ENCODE results near the gene MIOX. TPM values are rescaled to one million over a fixed set of nuclear protein-coding genes. Genes with fewer than 3 reads are reported as not detected.
A peak's percentile ranks its signal among the peaks of the same experiment; 100 is the strongest.

The MIOX gene
- total and polyA plus RNA-seq, 4 donors, result 0.18 TPM; not detected in 3

GRCh38 chr22:50489363-50490243 lies 2.9 kb downstream of the MIOX start:
- no peaks in the 10 kb centered on the region for H3K9me3 ChIP-seq (ENCODE audit: control insufficient read depth, insufficient read depth, low read length)
- no peak overlapping the region for H3K4me3 ChIP-seq (ENCODE audit: low read depth, low read length)
- no peaks in the 10 kb centered on the region for H3K36me3 ChIP-seq (ENCODE audit: control insufficient read depth, insufficient read depth, low read length)
- H3K27ac ChIP-seq (ENCODE audit: low read depth, low read length), result no peak overlapping the region
- H3K27me3 ChIP-seq (ENCODE audit: control insufficient read depth, insufficient read depth, low read length), result no peaks in the 10 kb centered on the region
- 82% methylated on average over 20 of the region's 31 CpGs for WGBS (ENCODE audit: insufficient coverage)
- DNase-seq (ENCODE audit: low read depth in 4 of 6, low spot score in 6 of 6), result no peak
- H3K4me1 ChIP-seq (ENCODE audit: control insufficient read depth, insufficient read depth, low read length), result no peaks in the 10 kb centered on the region

GRCh38 chr22:50490531-50491308 lies 4.1 kb downstream of the MIOX start:
- DNase-seq (ENCODE audit: low read depth in 4 of 6, low spot score in 6 of 6), result no peak
- Histone ChIP-seq H3K27ac (ENCODE audit: low read depth, low read length) (no peak overlapping the region), H3K9me3 (ENCODE audit: control insufficient read depth, insufficient read depth, low read length) (no peaks in the 10 kb centered on the region), H3K4me1 (ENCODE audit: control insufficient read depth, insufficient read depth, low read length) (no peaks in the 10 kb centered on the region), H3K27me3 (ENCODE audit: control insufficient read depth, insufficient read depth, low read length) (no peaks in the 10 kb centered on the region), H3K36me3 (ENCODE audit: control insufficient read depth, insufficient read depth, low read length) (no peaks in the 10 kb centered on the region), H3K4me3 (ENCODE audit: low read depth, low read length) (no peak overlapping the region)
- WGBS (ENCODE audit: insufficient coverage), result 83% methylated on average over 24 of the region's 27 CpGs

DNA sequence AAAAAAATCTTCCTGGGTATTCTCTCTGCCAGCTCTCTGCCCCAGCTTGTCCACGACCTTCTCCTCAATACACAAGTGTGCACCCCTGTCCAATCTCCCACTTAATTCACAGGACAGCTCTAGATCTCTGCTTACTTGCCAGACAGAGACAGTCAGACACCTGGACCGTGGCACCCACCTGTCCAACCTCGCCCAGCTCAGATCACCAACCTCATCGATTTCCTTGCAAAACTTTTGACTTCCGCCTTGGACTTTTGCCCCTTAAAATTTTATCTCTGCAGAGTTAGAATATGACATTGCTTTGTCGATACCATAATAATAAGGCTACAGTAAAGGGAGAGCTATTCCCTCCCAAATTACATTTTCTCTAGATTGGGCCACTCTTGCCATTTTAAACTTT lies 10.4 kb downstream of the MIOX start:
- H3K27ac ChIP-seq (ENCODE audit: low read depth, low read length), result no peak overlapping the region
- H3K4me3 ChIP-seq (ENCODE audit: low read depth, low read length), result no peak overlapping the region
- no peaks in the 10 kb centered on the region for H3K9me3 ChIP-seq (ENCODE audit: control insufficient read depth, insufficient read depth, low read length)
- no peaks in the 10 kb centered on the region for H3K27me3 ChIP-seq (ENCODE audit: control insufficient read depth, insufficient read depth, low read length)
- 68% methylated on average over 2 of the region's 6 CpGs for WGBS (ENCODE audit: insufficient coverage)
- H3K4me1 ChIP-seq (ENCODE audit: control insufficient read depth, insufficient read depth, low read length), result peaks cover under 1% of the 10 kb centered on the region
- peaks cover 5% of the 10 kb centered on the region for H3K36me3 ChIP-seq (ENCODE audit: control insufficient read depth, insufficient read depth, low read length)
- DNase-seq (ENCODE audit: low read depth in 4 of 6, low spot score in 6 of 6), result no peak

DNA sequence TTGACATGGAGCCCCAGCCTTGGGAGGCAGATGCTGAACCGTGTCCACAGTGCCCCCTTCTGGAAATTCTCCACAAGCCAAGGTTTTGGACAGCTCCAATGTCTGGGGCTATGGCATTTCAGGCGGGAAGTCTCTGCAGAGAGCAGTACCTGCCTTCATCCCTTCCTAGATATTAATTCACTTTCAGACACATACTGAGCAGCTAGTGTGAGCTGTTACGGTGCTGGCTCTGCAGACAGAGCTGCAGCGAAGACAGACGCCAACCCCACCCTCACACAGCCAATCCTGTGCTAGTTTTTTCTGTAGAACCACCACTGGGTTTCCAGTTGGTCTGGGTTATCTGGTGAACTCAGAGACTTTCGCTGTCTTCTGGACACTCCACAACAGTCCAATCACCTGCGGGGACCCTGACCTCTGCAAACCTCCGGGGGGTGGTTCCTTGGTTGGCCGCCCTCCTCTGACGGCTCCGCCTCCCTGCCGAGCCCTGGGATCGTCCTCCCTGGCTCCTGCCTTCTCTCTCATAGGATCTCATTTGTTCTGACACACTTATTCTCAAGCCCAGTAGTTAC lies 11.7 kb downstream of the MIOX start:
- Histone ChIP-seq H3K4me3 (ENCODE audit: low read depth, low read length) (no peak overlapping the region), H3K9me3 (ENCODE audit: control insufficient read depth, insufficient read depth, low read length) (no peaks in the 10 kb centered on the region), H3K36me3 (ENCODE audit: control insufficient read depth, insufficient read depth, low read length) (peaks cover 18% of the 10 kb centered on the region), H3K4me1 (ENCODE audit: control insufficient read depth, insufficient read depth, low read length) (peaks cover 11% of the 10 kb centered on the region), H3K27ac (ENCODE audit: low read depth, low read length) (no peak overlapping the region), H3K27me3 (ENCODE audit: control insufficient read depth, insufficient read depth, low read length) (no peaks in the 10 kb centered on the region)
- DNase-seq (ENCODE audit: low read depth in 4 of 6, low spot score in 6 of 6), result peak in 2 of 6 donors; percentile 53 to 61
- 13% methylated on average over 11 of the region's 13 CpGs for WGBS (ENCODE audit: insufficient coverage)

- Histone ChIP-seq H3K27ac (ENCODE audit: low read depth, low read length) (no peak overlapping the region), H3K27me3 (ENCODE audit: control insufficient read depth, insufficient read depth, low read length) (no peaks in the 10 kb centered on the region), H3K4me3 (ENCODE audit: low read depth, low read length) (no peak overlapping the region), H3K4me1 (ENCODE audit: control insufficient read depth, insufficient read depth, low read length) (peaks cover 11% of the 10 kb centered on the region), H3K36me3 (ENCODE audit: control insufficient read depth, insufficient read depth, low read length) (peaks cover 38% of the 10 kb centered on the region), H3K9me3 (ENCODE audit: control insufficient read depth, insufficient read depth, low read length) (no peaks in the 10 kb centered on the region)
- 88% methylated on average over 9 of the region's 12 CpGs for WGBS (ENCODE audit: insufficient coverage)
- no peak for DNase-seq (ENCODE audit: low read depth in 4 of 6, low spot score in 6 of 6)
Observed at GRCh38 chr22:50500452-50500851, 13.8 kb downstream of the MIOX start.

GRCh38 chr22:50502096-50502495 lies 15.4 kb downstream of the MIOX start:
- H3K9me3 ChIP-seq (ENCODE audit: control insufficient read depth, insufficient read depth, low read length), result no peaks in the 10 kb centered on the region
- no peaks in the 10 kb centered on the region for H3K27me3 ChIP-seq (ENCODE audit: control insufficient read depth, insufficient read depth, low read length)
- no peak for DNase-seq (ENCODE audit: low read depth in 4 of 6, low spot score in 6 of 6)
- 87% methylated on average over 6 of the region's 6 CpGs for WGBS (ENCODE audit: insufficient coverage)
- peaks cover 24% of the 10 kb centered on the region for H3K4me1 ChIP-seq (ENCODE audit: control insufficient read depth, insufficient read depth, low read length)
- H3K27ac ChIP-seq (ENCODE audit: low read depth, low read length), result no peak overlapping the region
- no peak overlapping the region for H3K4me3 ChIP-seq (ENCODE audit: low read depth, low read length)
- H3K36me3 ChIP-seq (ENCODE audit: control insufficient read depth, insufficient read depth, low read length), result peaks cover 51% of the 10 kb centered on the region

GRCh38 chr22:50502628-50503474 lies 16.2 kb downstream of the MIOX start:
- WGBS (ENCODE audit: insufficient coverage), result 82% methylated on average over 22 of the region's 24 CpGs
- Histone ChIP-seq H3K27me3 (ENCODE audit: control insufficient read depth, insufficient read depth, low read length) (no peaks in the 10 kb centered on the region), H3K36me3 (ENCODE audit: control insufficient read depth, insufficient read depth, low read length) (peaks cover 51% of the 10 kb centered on the region), H3K9me3 (ENCODE audit: control insufficient read depth, insufficient read depth, low read length) (no peaks in the 10 kb centered on the region), H3K4me1 (ENCODE audit: control insufficient read depth, insufficient read depth, low read length) (peaks cover 26% of the 10 kb centered on the region), H3K27ac (ENCODE audit: low read depth, low read length) (peak overlapping the region; percentile 36), H3K4me3 (ENCODE audit: low read depth, low read length) (no peak overlapping the region)
- DNase-seq (ENCODE audit: low read depth in 4 of 6, low spot score in 6 of 6), result peak in 1 of 6 donors; percentile 38

- Histone ChIP-seq H3K36me3 (ENCODE audit: control insufficient read depth, insufficient read depth, low read length) (peaks cover 51% of the 10 kb centered on the region), H3K4me1 (ENCODE audit: control insufficient read depth, insufficient read depth, low read length) (peaks cover 26% of the 10 kb centered on the region), H3K27me3 (ENCODE audit: control insufficient read depth, insufficient read depth, low read length) (no peaks in the 10 kb centered on the region), H3K4me3 (ENCODE audit: low read depth, low read length) (no peak overlapping the region), H3K27ac (ENCODE audit: low read depth, low read length) (no peak overlapping the region), H3K9me3 (ENCODE audit: control insufficient read depth, insufficient read depth, low read length) (no peaks in the 10 kb centered on the region)
- DNase-seq (ENCODE audit: low read depth in 4 of 6, low spot score in 6 of 6), result no peak
- WGBS (ENCODE audit: insufficient coverage), result 97% methylated on average over 14 of the region's 26 CpGs
Observed at GRCh38 chr22:50503475-50504145, 17.0 kb downstream of the MIOX start.

Measured in spinal cord (tissue), 10 donors.